IgD-negative memory B cell (primary cell): ENCODE results near the gene EIPR1. TPM values are rescaled to one million over a fixed set of nuclear protein-coding genes. Genes with fewer than 3 reads are reported as not detected.

Source experiments
- H3K27ac Mint-ChIP-seq, 3 donors: one replicate each; pipeline ENCODE4 v1.8.0; 2020 to 2022; ENCODE audit warnings: mild to moderate bottlenecking in 3 of 3, mixed read lengths in 3 of 3, moderate library complexity in 1 of 3
- H3K27me3 Mint-ChIP-seq: one replicate; pipeline ENCODE4 v1.8.0; 2021; ENCODE audit warnings: mixed read lengths
- H3K36me3 Mint-ChIP-seq: one replicate; pipeline ENCODE4 v1.8.0; 2020; ENCODE audit warnings: mild to moderate bottlenecking, mixed read lengths
- H3K4me1 Mint-ChIP-seq, 3 donors: one replicate each; pipeline ENCODE4 v1.8.0; 2020 to 2022; ENCODE audit warnings: mixed read lengths in 3 of 3, mild to moderate bottlenecking in 1 of 3
- H3K4me3 Mint-ChIP-seq, 4 donors: one replicate each; pipeline ENCODE4 v1.8.0; 2020 to 2022; ENCODE audit warnings: mild to moderate bottlenecking in 4 of 4, mixed read lengths in 4 of 4, moderate library complexity in 3 of 4
- H3K9me3 Mint-ChIP-seq, 3 donors: one replicate each; pipeline ENCODE4 v1.8.0; 2020 to 2021; ENCODE audit warnings: mixed read lengths in 3 of 3, mild to moderate bottlenecking in 1 of 3
- polyA plus RNA-seq: library from polyadenylated mRNA; unstranded; fragments of 300-500 nt; fragmentation: Illumina TruSeq; gene quantifications from one replicate; pipeline ENCODE4 v1.2.3, GENCODE V29; 2021

Gene EIPR1
- polyA plus RNA-seq, 1 donor from 2014 or later: 41.5 TPM

GRCh38 chr2:3356799-3357198 lies 20.8 kb downstream of the EIPR1 start:
- H3K36me3 Mint-ChIP-seq: peaks cover 25% of the 10 kb centered on the region
- H3K9me3 Mint-ChIP-seq: peaks cover 0 to 4% (median 2%) of the 10 kb centered on the region in 3 donors
- H3K4me1 Mint-ChIP-seq: peaks cover 10 to 31% (median 22%) of the 10 kb centered on the region in 3 donors
- H3K4me3 Mint-ChIP-seq: peak overlapping the region in 1 of 4 donors; percentile 13
- H3K27ac Mint-ChIP-seq: peak overlapping the region in 1 of 3 donors; percentile 54
- no peaks in the 10 kb centered on the region for H3K27me3 Mint-ChIP-seq

- Mint-ChIP-seq H3K4me1 (peaks cover 10 to 27% (median 22%) of the 10 kb centered on the region in 3 donors), H3K9me3 (peaks cover 0 to 4% (median 2%) of the 10 kb centered on the region in 3 donors), H3K36me3 (peaks cover 26% of the 10 kb centered on the region), H3K27me3 (no peaks in the 10 kb centered on the region), H3K27ac (peak overlapping the region in 1 of 3 donors; percentile 54), H3K4me3 (no peak overlapping the region)
Measured at GRCh38 chr2:3355951-3356569, 21.6 kb downstream of the EIPR1 start.

- H3K27ac Mint-ChIP-seq: no peak overlapping the region
- H3K9me3 Mint-ChIP-seq: peaks cover 2 to 4% (median 3%) of the 10 kb centered on the region in 3 donors
- no peaks in the 10 kb centered on the region for H3K27me3 Mint-ChIP-seq
- H3K36me3 Mint-ChIP-seq: peaks cover 33% of the 10 kb centered on the region
- peaks cover 6 to 22% (median 15%) of the 10 kb centered on the region in 3 donors for H3K4me1 Mint-ChIP-seq
- H3K4me3 Mint-ChIP-seq: no peak overlapping the region
Measured at GRCh38 chr2:3354986-3355385, 22.6 kb downstream of the EIPR1 start.

GRCh38 chr2:3349211-3349693 lies 28.4 kb downstream of the EIPR1 start:
- Mint-ChIP-seq H3K4me1 (no peaks in the 10 kb centered on the region), H3K9me3 (peaks cover 2 to 8% (median 3%) of the 10 kb centered on the region in 3 donors), H3K36me3 (peaks cover 31% of the 10 kb centered on the region), H3K27ac (no peak overlapping the region), H3K27me3 (no peaks in the 10 kb centered on the region), H3K4me3 (no peak overlapping the region)

- H3K36me3 Mint-ChIP-seq: peaks cover 27% of the 10 kb centered on the region
- H3K27me3 Mint-ChIP-seq: no peaks in the 10 kb centered on the region
Measured at GRCh38 chr2:3348767-3349166, 28.9 kb downstream of the EIPR1 start.

GRCh38 chr2:3345621-3346020 lies 32.0 kb downstream of the EIPR1 start:
- Mint-ChIP-seq H3K36me3 (peaks cover 14% of the 10 kb centered on the region), H3K4me1 (no peaks in the 10 kb centered on the region), H3K4me3 (no peak overlapping the region), H3K9me3 (peaks cover 0 to 4% (median 3%) of the 10 kb centered on the region in 3 donors), H3K27ac (no peak overlapping the region), H3K27me3 (no peaks in the 10 kb centered on the region)

More at GRCh38 chr2:3348767-3349166, 28.9 kb downstream of the EIPR1 start:
- Mint-ChIP-seq H3K4me3 (no peak overlapping the region), H3K9me3 (peaks cover 2 to 8% (median 3%) of the 10 kb centered on the region in 3 donors), H3K4me1 (no peaks in the 10 kb centered on the region), H3K27ac (no peak overlapping the region)

- H3K36me3 Mint-ChIP-seq: peaks cover 10% of the 10 kb centered on the region
- H3K4me3 Mint-ChIP-seq: no peak overlapping the region
- no peaks in the 10 kb centered on the region for H3K27me3 Mint-ChIP-seq
- peaks cover 0 to 4% (median under 1%) of the 10 kb centered on the region in 3 donors for H3K9me3 Mint-ChIP-seq
- no peak overlapping the region for H3K27ac Mint-ChIP-seq
- no peaks in the 10 kb centered on the region for H3K4me1 Mint-ChIP-seq
Measured at GRCh38 chr2:3344897-3345296, 32.7 kb downstream of the EIPR1 start.

GRCh38 chr2:3343012-3343411 lies 34.6 kb downstream of the EIPR1 start:
- Mint-ChIP-seq H3K9me3 (peaks cover 0 to 2% (median 0%) of the 10 kb centered on the region in 3 donors), H3K4me3 (no peak overlapping the region), H3K27me3 (no peaks in the 10 kb centered on the region), H3K4me1 (no peaks in the 10 kb centered on the region), H3K36me3 (peaks cover 8% of the 10 kb centered on the region), H3K27ac (no peak overlapping the region)

- Mint-ChIP-seq H3K4me3 (no peak overlapping the region), H3K27ac (no peak overlapping the region)
Measured at GRCh38 chr2:3342324-3342723, 35.3 kb downstream of the EIPR1 start.

GRCh38 chr2:3341336-3341735 lies 36.3 kb downstream of the EIPR1 start:
- peaks cover 0 to 2% (median 0%) of the 10 kb centered on the region in 3 donors for H3K9me3 Mint-ChIP-seq
- peaks cover 5% of the 10 kb centered on the region for H3K36me3 Mint-ChIP-seq
- H3K27ac Mint-ChIP-seq: no peak overlapping the region
- no peak overlapping the region for H3K4me3 Mint-ChIP-seq
- H3K27me3 Mint-ChIP-seq: no peaks in the 10 kb centered on the region
- no peaks in the 10 kb centered on the region for H3K4me1 Mint-ChIP-seq

More at GRCh38 chr2:3342324-3342723, 35.3 kb downstream of the EIPR1 start:
- Mint-ChIP-seq H3K27me3 (no peaks in the 10 kb centered on the region), H3K4me1 (no peaks in the 10 kb centered on the region), H3K36me3 (peaks cover 6% of the 10 kb centered on the region), H3K9me3 (peaks cover 0 to 2% (median 0%) of the 10 kb centered on the region in 3 donors)

- Mint-ChIP-seq H3K27ac (no peak overlapping the region), H3K4me3 (no peak overlapping the region), H3K27me3 (no peaks in the 10 kb centered on the region), H3K9me3 (peaks cover 0 to 2% (median 0%) of the 10 kb centered on the region in 3 donors), H3K36me3 (peaks cover 5% of the 10 kb centered on the region), H3K4me1 (no peaks in the 10 kb centered on the region)
Measured at GRCh38 chr2:3340144-3340543, 37.5 kb downstream of the EIPR1 start.

GRCh38 chr2:3338340-3338739 lies 39.3 kb downstream of the EIPR1 start:
- Mint-ChIP-seq H3K9me3 (peaks cover 0 to 2% (median 0%) of the 10 kb centered on the region in 3 donors), H3K4me3 (no peak overlapping the region), H3K27me3 (no peaks in the 10 kb centered on the region), H3K36me3 (peaks cover 6% of the 10 kb centered on the region), H3K27ac (no peak overlapping the region), H3K4me1 (no peaks in the 10 kb centered on the region)

GRCh38 chr2:3336844-3337243 lies 40.8 kb downstream of the EIPR1 start:
- H3K9me3 Mint-ChIP-seq: peaks cover 0 to 2% (median 0%) of the 10 kb centered on the region in 3 donors
- no peaks in the 10 kb centered on the region for H3K27me3 Mint-ChIP-seq
- H3K4me3 Mint-ChIP-seq: no peak overlapping the region
- no peaks in the 10 kb centered on the region for H3K4me1 Mint-ChIP-seq
- H3K36me3 Mint-ChIP-seq: peaks cover 11% of the 10 kb centered on the region
- H3K27ac Mint-ChIP-seq: no peak overlapping the region

GRCh38 chr2:3334392-3335345 lies 42.9 kb downstream of the EIPR1 start:
- peaks cover 9% of the 10 kb centered on the region for H3K36me3 Mint-ChIP-seq

GRCh38 chr2:3332133-3332532 lies 45.5 kb downstream of the EIPR1 start:
- H3K27ac Mint-ChIP-seq: no peak overlapping the region
- peaks cover 9% of the 10 kb centered on the region for H3K36me3 Mint-ChIP-seq
- no peak overlapping the region for H3K4me3 Mint-ChIP-seq
- H3K4me1 Mint-ChIP-seq: peaks cover 0 to 3% (median 0%) of the 10 kb centered on the region in 3 donors
- no peaks in the 10 kb centered on the region for H3K27me3 Mint-ChIP-seq
- no peaks in the 10 kb centered on the region for H3K9me3 Mint-ChIP-seq

More at GRCh38 chr2:3334392-3335345, 42.9 kb downstream of the EIPR1 start:
- no peak overlapping the region for H3K27ac Mint-ChIP-seq
- no peaks in the 10 kb centered on the region for H3K4me1 Mint-ChIP-seq
- no peaks in the 10 kb centered on the region for H3K27me3 Mint-ChIP-seq
- H3K9me3 Mint-ChIP-seq: no peaks in the 10 kb centered on the region
- H3K4me3 Mint-ChIP-seq: no peak overlapping the region
